IMR-90 (cell line): ENCODE data around the gene CSNK1D. TPM values are rescaled to one million over a fixed set of nuclear protein-coding genes. Genes with fewer than 3 reads are reported as not detected.

Experiments used
- ATAC-seq: fragments of 200-7000 bp; cut with Tn5 transposase; 2 replicates; pipeline ENCODE4 v1.9.1; 2020; ENCODE audit warnings: low read depth, mild to moderate bottlenecking, moderate library complexity
- BruUV-seq: library from RNA; stranded (reverse); fragments of 400-500 nt; replicated peaks from 2 replicates; lab custom pipeline; 2021; lab: Mats Ljungman, UMichigan
- CTCF ChIA-PET: fragments of 300-600 bp; formaldehyde crosslinking; extraction: SDS; loops from one replicate; lab custom pipeline; 2021; ENCODE audit warnings: antibody characterized with exemption; lab: Yijun Ruan, JAX
- POLR2A ChIA-PET: fragments of 300-600 bp; sonication (Branson Sonifier 250); formaldehyde crosslinking; loops from one replicate; lab custom pipeline; 2022; ENCODE audit warnings: antibody characterized with exemption; ENCODE audit not compliant: unreplicated experiment; lab: Charles Lee
- DNase-seq: peaks from one replicate; pipeline ENCODE4 v3.0.0; 2013
- H2AFZ ChIP-seq: replicated peaks from 2 replicates; pipeline ENCODE3; 2013; ENCODE audit warnings: low read length, mild to moderate bottlenecking; ENCODE audit not compliant: poor library complexity
- H2AK5ac ChIP-seq: 2 replicates; pipeline ENCODE4 v1.6.1; 2013; ENCODE audit warnings: low read depth, low read length, inconsistent platforms
- H2AK9ac ChIP-seq: replicated peaks from 2 replicates; pipeline ENCODE3; 2013; ENCODE audit warnings: mild to moderate bottlenecking, low read depth, low read length, moderate library complexity; ENCODE audit not compliant: poor library complexity
- H2BK120ac ChIP-seq: 2 replicates; pipeline ENCODE4 v1.6.1; 2013; ENCODE audit warnings: low read depth, low read length, inconsistent platforms
- H2BK15ac ChIP-seq: 3 replicates; pipeline ENCODE4 v1.6.1; 2013; ENCODE audit warnings: low read depth, low read length, inconsistent platforms
- H2BK20ac ChIP-seq: 2 replicates; pipeline ENCODE4 v1.6.1; 2013; ENCODE audit warnings: low read depth, mild to moderate bottlenecking, inconsistent platforms, low read length, moderate library complexity
- H2BK5ac ChIP-seq: 2 replicates; pipeline ENCODE4 v1.6.1; 2013; ENCODE audit warnings: mild to moderate bottlenecking, low read depth, low read length, inconsistent platforms; ENCODE audit not compliant: poor library complexity, severe bottlenecking
- H3K14ac ChIP-seq: replicated peaks from 2 replicates; pipeline ENCODE4 v1.6.1; 2013; ENCODE audit warnings: low read depth, low read length, inconsistent platforms
- H3K18ac ChIP-seq: 2 replicates; pipeline ENCODE4 v1.6.1; 2013; ENCODE audit warnings: low read depth, low read length, control low read depth
- H3K23ac ChIP-seq: 2 replicates; pipeline ENCODE4 v1.6.1; 2013; ENCODE audit warnings: low read depth, low read length, inconsistent platforms
- H3K27ac ChIP-seq: 2 replicates; pipeline ENCODE4 v1.5.1; 2013; ENCODE audit warnings: mild to moderate bottlenecking, control low read depth, low read length; ENCODE audit not compliant: insufficient read depth
- H3K27me3 ChIP-seq: 2 replicates; pipeline ENCODE4 v1.6.1; 2013; ENCODE audit warnings: low read length; ENCODE audit not compliant: control insufficient read depth, insufficient read depth
- H3K36me3 ChIP-seq: 2 replicates; pipeline ENCODE4 v1.6.1; 2013; ENCODE audit warnings: low read length, mixed read lengths; ENCODE audit not compliant: control insufficient read depth, insufficient read depth
- H3K4ac ChIP-seq: 2 replicates; pipeline ENCODE4 v1.6.1; 2013; ENCODE audit warnings: low read depth, low read length, inconsistent platforms
- H3K4me1 ChIP-seq: 2 replicates; pipeline ENCODE4 v1.6.1; 2013; ENCODE audit warnings: low read length, mixed read lengths; ENCODE audit not compliant: control insufficient read depth, insufficient read depth
- H3K4me2 ChIP-seq: 2 replicates; pipeline ENCODE4 v1.6.1; 2013; ENCODE audit warnings: low read depth, mild to moderate bottlenecking, control low read depth, low read length, moderate library complexity
- H3K4me3 ChIP-seq: 2 replicates; pipeline ENCODE4 v1.5.1; 2013; ENCODE audit warnings: low read depth, mild to moderate bottlenecking, control low read depth, low read length, moderate library complexity; ENCODE audit not compliant: insufficient read depth
- H3K56ac ChIP-seq: 2 replicates; pipeline ENCODE4 v1.6.1; 2013; ENCODE audit warnings: low read length, inconsistent platforms; ENCODE audit not compliant: insufficient read depth; ENCODE audit errors: extremely low read depth
- H3K79me1 ChIP-seq, 2 experiments: 2 replicates each; pipeline ENCODE4 v1.6.1; 2013; ENCODE audit warnings: low read length in 2 of 2, inconsistent platforms in 1 of 2, low read depth in 1 of 2
- H3K9ac ChIP-seq: 2 replicates; pipeline ENCODE4 v1.6.1; 2013; ENCODE audit warnings: low read depth, low read length, control low read depth
- H3K9me1 ChIP-seq: 2 replicates; pipeline ENCODE4 v1.6.1; 2013; ENCODE audit warnings: low read length, inconsistent platforms; ENCODE audit not compliant: insufficient read depth
- H3K9me3 ChIP-seq: 2 replicates; pipeline ENCODE4 v1.6.1; 2013; ENCODE audit warnings: low read length; ENCODE audit not compliant: control insufficient read depth, insufficient read depth
- H4K20me1 ChIP-seq: 2 replicates; pipeline ENCODE4 v1.6.1; 2013; ENCODE audit warnings: low read length, inconsistent platforms; ENCODE audit not compliant: insufficient read depth
- H4K5ac ChIP-seq: 2 replicates; pipeline ENCODE4 v1.6.1; 2013; ENCODE audit warnings: mild to moderate bottlenecking, low read depth, low read length, control low read depth
- H4K8ac ChIP-seq, 2 experiments: 2 replicates each; pipeline ENCODE4 v1.6.1; 2013; ENCODE audit warnings: low read depth in 2 of 2, low read length in 2 of 2, control low read depth in 1 of 2, inconsistent platforms in 1 of 2
- H4K91ac ChIP-seq: 2 replicates; pipeline ENCODE4 v1.6.1; 2013; ENCODE audit warnings: low read depth, low read length, inconsistent platforms; ENCODE audit not compliant: insufficient read depth
- BHLHE40 ChIP-seq: fragments of 150-350 bp; IDR thresholded peaks from 2 replicates; pipeline ENCODE4 v1.6.1; 2016; ENCODE audit warnings: mild to moderate bottlenecking, low read depth, low read length
- CEBPB ChIP-seq: IDR thresholded peaks from 2 replicates; pipeline ENCODE4 v1.6.1; 2012; ENCODE audit warnings: low read depth, low read length, improper control_type of control experiment
- CHD1 ChIP-seq: IDR thresholded peaks from 2 replicates; pipeline ENCODE4 v1.6.1; 2012; ENCODE audit warnings: low read depth, low read length, improper control_type of control experiment
- MAZ ChIP-seq: IDR thresholded peaks from 2 replicates; pipeline ENCODE4 v1.6.1; 2012; ENCODE audit warnings: low read depth, mild to moderate bottlenecking, low read length, improper control_type of control experiment, moderate library complexity, borderline replicate concordance
- MXI1 ChIP-seq: IDR thresholded peaks from 2 replicates; pipeline ENCODE4 v1.6.1; 2012; ENCODE audit warnings: low read depth, mild to moderate bottlenecking, low read length, moderate library complexity, borderline replicate concordance
- POLR2A ChIP-seq: IDR thresholded peaks from 2 replicates; pipeline ENCODE4 v1.6.1; 2012; ENCODE audit warnings: mild to moderate bottlenecking, low read depth, low read length
- RAD21 ChIP-seq: IDR thresholded peaks from 2 replicates; pipeline ENCODE4 v1.6.1; 2012; ENCODE audit warnings: low read length, improper control_type of control experiment
- RCOR1 ChIP-seq: IDR thresholded peaks from 2 replicates; pipeline ENCODE4 v1.6.1; 2012; ENCODE audit warnings: mild to moderate bottlenecking, low read length, improper control_type of control experiment; ENCODE audit not compliant: insufficient replicate concordance
- RFX5 ChIP-seq: IDR thresholded peaks from 2 replicates; pipeline ENCODE4 v1.8.0; 2012; ENCODE audit warnings: low read depth, mild to moderate bottlenecking, low read length, moderate library complexity
- SMC3 ChIP-seq: fragments of 150-350 bp; IDR thresholded peaks from 2 replicates; pipeline ENCODE4 v1.6.1; 2016; ENCODE audit warnings: low read depth, mild to moderate bottlenecking, antibody characterized with exemption, low read length, moderate library complexity
- WGBS, 2 experiments: methylation state at CpG; one replicate each; pipeline versions ENCODE4 v1.1.5 to v1.1.7; 2013; ENCODE audit warnings: missing lambda C conversion rate in 2 of 2; ENCODE audit not compliant: insufficient read length in 1 of 2; ENCODE audit errors: extremely low coverage in 2 of 2; 5-methylcytosine and 5-hydroxymethylcytosine counted together
- dilution Hi-C: fragments of 300-500 bp; cut with HindIII; formaldehyde crosslinking; loops from one replicate; pipeline ENCODE4 v1.14.3; 2018; ENCODE audit warnings: low sequenced_read_pairs; ENCODE audit not compliant: unreplicated experiment
- in situ Hi-C: fragments of 300-500 bp; cut with MboI; formaldehyde crosslinking; loops from 3 replicates; pipeline ENCODE4 v1.14.3; 2019; ENCODE audit warnings: low sequenced_read_pairs, inconsistent platforms, mixed read lengths
- intact Hi-C: fragments of 100-400 bp; cut with micrococcal nuclease; formaldehyde crosslinking; loops from 2 replicates; pipeline ENCODE4 v1.10.0; 2022
- polyA plus RNA-seq, 3 experiments: library from polyadenylated mRNA; depleted of rRNA; stranded (reverse); fragments of >200 nt; gene quantifications; 2 replicates each; pipeline ENCODE4 v1.2.3, GENCODE V29; 2012; ENCODE audit warnings: low replicate concordance in 1 of 3
- total RNA-seq: library from RNA; depleted of rRNA; stranded (reverse); fragments of >200 nt; gene quantifications from 2 replicates; pipeline ENCODE4 v1.2.3, GENCODE V29; 2012
- TF ChIP-seq, protein P1 (sequence below): conservative IDR thresholded peaks from 2 replicates; pipeline ENCODE4 v1.5.1; 2012; ENCODE audit warnings: mild to moderate bottlenecking, low read depth, low read length, improper control_type of control experiment
- TF ChIP-seq, protein P2 (sequence below): fragments of 150-350 bp; IDR thresholded peaks from 2 replicates; pipeline ENCODE4 v1.6.1; 2017; ENCODE audit warnings: mild to moderate bottlenecking, antibody characterized with exemption, low read length, low read depth

Gene CSNK1D
- total and polyA plus RNA-seq, 2 of the 4 experiments (the other 2 are of a cell fraction) = 47.1 to 186 TPM

DNA sequence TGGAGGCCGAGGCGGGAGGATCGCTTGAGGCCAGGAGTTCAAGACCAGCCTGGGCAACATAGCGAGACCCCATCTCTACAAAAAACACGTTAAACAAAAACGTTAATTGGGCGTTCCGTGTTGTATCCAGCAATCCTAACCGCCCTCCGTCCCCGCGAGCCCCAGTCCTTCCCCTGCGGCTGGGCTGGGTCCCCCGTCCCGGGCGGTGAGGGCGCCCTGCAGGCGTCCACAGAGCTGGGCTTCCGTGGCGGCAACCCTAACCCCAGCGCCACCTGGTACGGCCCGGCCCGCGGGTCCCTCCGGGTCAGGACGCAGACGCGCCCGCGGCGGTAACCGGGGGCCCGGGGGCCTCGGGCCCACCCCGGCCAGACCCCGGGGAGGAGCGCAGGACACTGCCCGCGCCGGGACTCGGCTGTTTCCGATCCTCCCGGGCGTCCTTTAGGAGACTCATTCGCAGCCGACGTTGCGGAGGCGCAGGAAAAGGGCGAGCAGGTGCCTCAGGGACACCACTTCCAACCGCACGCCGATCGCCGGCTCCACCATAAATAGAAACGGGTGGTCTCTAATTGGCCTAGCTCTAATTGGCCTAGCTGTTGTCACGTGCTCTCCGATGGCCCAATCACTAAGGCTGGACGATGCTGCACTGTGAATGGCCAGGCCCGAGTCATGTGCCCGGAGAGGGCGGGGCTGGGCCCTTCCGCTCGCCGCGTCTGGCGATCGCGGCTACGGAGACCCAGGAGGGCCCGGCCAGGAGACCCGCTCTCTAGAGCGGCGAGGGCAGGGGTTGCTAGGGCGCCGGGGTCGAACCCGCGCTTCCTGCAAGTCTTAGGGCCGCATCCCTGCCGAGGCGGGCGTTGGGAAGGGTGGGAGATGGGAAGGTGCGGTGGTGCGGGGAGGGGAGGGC, 19.0 kb upstream of the CSNK1D start:
- peak; percentile 98 for DNase-seq
- H3K9ac ChIP-seq = peak overlapping the region; percentile 86
- H3K14ac ChIP-seq = peak overlapping the region; percentile 84
- H3K9me3 ChIP-seq = no peaks in the 10 kb centered on the region
- no peak overlapping the region for H2BK15ac ChIP-seq
- dilution Hi-C loops (no loop called here), intact Hi-C loops (no loop called here), in situ Hi-C loops (no loop called here)
- ChIA-PET CTCF (no interaction called here), POLR2A (interaction anchor here (0.6 to 1.0 kb wide), 3 partner anchors 19 to 301 kb away, joined by 3 to 5 read pairs (median 4); partner anchors contain the start of gene CSNK1D)
- peaks cover 28% of the 10 kb centered on the region for H3K4me1 ChIP-seq
- H3K27ac ChIP-seq = peak overlapping the region; percentile 99
- H3K4ac ChIP-seq = peak overlapping the region; percentile 97
- H3K79me1 ChIP-seq = peaks cover 0 to 32% of the 10 kb centered on the region in 2 experiments; a peak in 2 of 4 replicates
- H3K4me3 ChIP-seq = peak overlapping the region; percentile 71
- H2BK120ac ChIP-seq = peak overlapping the region; percentile 88
- peak overlapping the region; percentile 79; the same call in 1 of the 2 replicates for H3K18ac ChIP-seq
- H4K8ac ChIP-seq = peak overlapping the region; percentile 20 to 96; a peak in 3 of 4 replicates
- no peaks in the 10 kb centered on the region for H3K36me3 ChIP-seq
- peak overlapping the region; percentile 66; the same call in 1 of the 2 replicates for H3K23ac ChIP-seq
- no peak overlapping the region for H2BK20ac ChIP-seq
- H4K5ac ChIP-seq = peak overlapping the region; percentile 50; the same call in 1 of the 2 replicates
- H3K27me3 ChIP-seq = no peaks in the 10 kb centered on the region
- peaks cover 21% of the 10 kb centered on the region for H3K9me1 ChIP-seq
- WGBS, 2 experiments = 1% methylated on average over 56 of the region's 86 CpGs; no CpG with 5 or more reads in 1 of the 2 experiments
- H2BK5ac ChIP-seq = peak overlapping the region; percentile 96
- ATAC-seq = peak; percentile 93
- H2AK9ac ChIP-seq = peak overlapping the region; percentile 97
- peak overlapping the region; percentile 97 for H2AFZ ChIP-seq
- peak overlapping the region; percentile 97 for H4K91ac ChIP-seq
- H3K4me2 ChIP-seq = peak overlapping the region; percentile 69
- H2AK5ac ChIP-seq = peak overlapping the region; percentile 62; the same call in 1 of the 2 replicates
- no TSS peak for BruUV-seq
- peaks cover 10% of the 10 kb centered on the region; the same call in 1 of the 2 replicates for H4K20me1 ChIP-seq
- no peak overlapping the region; the same call in 1 of the 2 replicates for H3K56ac ChIP-seq
- TF ChIP-seq SMC3 (no peak), RCOR1 (peak; percentile 96), MAZ (peak; percentile 69; the same call in 1 of the 2 replicates), POLR2A (peak; percentile 96), RFX5 (no peak), CEBPB (peak; percentile 37; the same call in 1 of the 2 replicates), BHLHE40 (0 out of 2 replicates have a peak, but pooled peaks have one; percentile 17), CHD1 (no peak), RAD21 (no peak), MXI1 (no peak)
- TF ChIP-seq, protein P1, sequence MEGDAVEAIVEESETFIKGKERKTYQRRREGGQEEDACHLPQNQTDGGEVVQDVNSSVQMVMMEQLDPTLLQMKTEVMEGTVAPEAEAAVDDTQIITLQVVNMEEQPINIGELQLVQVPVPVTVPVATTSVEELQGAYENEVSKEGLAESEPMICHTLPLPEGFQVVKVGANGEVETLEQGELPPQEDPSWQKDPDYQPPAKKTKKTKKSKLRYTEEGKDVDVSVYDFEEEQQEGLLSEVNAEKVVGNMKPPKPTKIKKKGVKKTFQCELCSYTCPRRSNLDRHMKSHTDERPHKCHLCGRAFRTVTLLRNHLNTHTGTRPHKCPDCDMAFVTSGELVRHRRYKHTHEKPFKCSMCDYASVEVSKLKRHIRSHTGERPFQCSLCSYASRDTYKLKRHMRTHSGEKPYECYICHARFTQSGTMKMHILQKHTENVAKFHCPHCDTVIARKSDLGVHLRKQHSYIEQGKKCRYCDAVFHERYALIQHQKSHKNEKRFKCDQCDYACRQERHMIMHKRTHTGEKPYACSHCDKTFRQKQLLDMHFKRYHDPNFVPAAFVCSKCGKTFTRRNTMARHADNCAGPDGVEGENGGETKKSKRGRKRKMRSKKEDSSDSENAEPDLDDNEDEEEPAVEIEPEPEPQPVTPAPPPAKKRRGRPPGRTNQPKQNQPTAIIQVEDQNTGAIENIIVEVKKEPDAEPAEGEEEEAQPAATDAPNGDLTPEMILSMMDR = no peak
- TF ChIP-seq, protein P2, sequence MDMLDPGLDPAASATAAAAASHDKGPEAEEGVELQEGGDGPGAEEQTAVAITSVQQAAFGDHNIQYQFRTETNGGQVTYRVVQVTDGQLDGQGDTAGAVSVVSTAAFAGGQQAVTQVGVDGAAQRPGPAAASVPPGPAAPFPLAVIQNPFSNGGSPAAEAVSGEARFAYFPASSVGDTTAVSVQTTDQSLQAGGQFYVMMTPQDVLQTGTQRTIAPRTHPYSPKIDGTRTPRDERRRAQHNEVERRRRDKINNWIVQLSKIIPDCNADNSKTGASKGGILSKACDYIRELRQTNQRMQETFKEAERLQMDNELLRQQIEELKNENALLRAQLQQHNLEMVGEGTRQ = peak; percentile 100
